ENCODE data around the gene ARNT2. TPM values are rescaled to one million over a fixed set of nuclear protein-coding genes. Genes with fewer than 3 reads are reported as not detected.

Gene ARNT2
- total RNA-seq, 2 experiments from 2014 or later, result not detected

GRCh38 chr15:80479191-80479590 is 75.0 kb downstream of the ARNT2 start:
- 0 out of 2 replicates have a peak, but pooled peaks cover 6% of the 10 kb centered on the region for H3K9me3 ChIP-seq (ENCODE audit: low read length)
- no peak overlapping the region for H3K27ac ChIP-seq (ENCODE audit: low read depth, low read length, poor library complexity, severe bottlenecking)
- TF ChIP-seq CTCF (conservative IDR thresholded peaks at IDR 0.05; ENCODE audit: low read length) (no peak), EZH2phosphoT487 (IDR thresholded peaks at IDR 0.05; ENCODE audit: borderline replicate concordance, low read depth, low read length) (no peak)
- no peaks in the 10 kb centered on the region for H3K79me2 ChIP-seq (ENCODE audit: insufficient read depth, low read depth, low read length)
- H4K20me1 ChIP-seq (ENCODE audit: insufficient read depth, low read length), result no peaks in the 10 kb centered on the region
- no peak for DNase-seq (ENCODE audit: low spot score)
- no peaks in the 10 kb centered on the region for H3K9me2 ChIP-seq (ENCODE audit: insufficient read depth, low read length)
- H3K4me3 ChIP-seq (ENCODE audit: low read depth, low read length, poor library complexity, severe bottlenecking), result no peak overlapping the region
- no peaks in the 10 kb centered on the region for H3K4me1 ChIP-seq (ENCODE audit: insufficient read depth, low read length, poor library complexity, severe bottlenecking)
- no peak overlapping the region for H2AFZ ChIP-seq (ENCODE audit: low read length)
- intact Hi-C loops (cut with micrococcal nuclease; ENCODE audit: unreplicated experiment), result no loop called here
- H3K36me3 ChIP-seq (ENCODE audit: insufficient read depth, low read length), result no peaks in the 10 kb centered on the region
- CTCF ChIA-PET (ENCODE audit: unreplicated experiment), result no interaction called here
- no peak overlapping the region for H3K4me2 ChIP-seq (ENCODE audit: low read length)
- no TSS peak for BruUV-seq (replicated peaks)
- POLR2A ChIA-PET, result no interaction called here

GRCh38 chr15:80480171-80480811 is 76.1 kb downstream of the ARNT2 start:
- intact Hi-C loops (cut with micrococcal nuclease; ENCODE audit: unreplicated experiment), result no loop called here
- Histone ChIP-seq H4K20me1 (ENCODE audit: insufficient read depth, low read length) (no peaks in the 10 kb centered on the region), H3K27ac (ENCODE audit: low read depth, low read length, poor library complexity, severe bottlenecking) (no peak overlapping the region), H3K4me1 (ENCODE audit: insufficient read depth, low read length, poor library complexity, severe bottlenecking) (no peaks in the 10 kb centered on the region), H3K4me3 (ENCODE audit: low read depth, low read length, poor library complexity, severe bottlenecking) (no peak overlapping the region), H3K4me2 (ENCODE audit: low read length) (no peak overlapping the region), H3K36me3 (ENCODE audit: insufficient read depth, low read length) (no peaks in the 10 kb centered on the region), H3K79me2 (ENCODE audit: insufficient read depth, low read depth, low read length) (no peaks in the 10 kb centered on the region), H3K9me3 (ENCODE audit: low read length) (0 out of 2 replicates have a peak, but pooled peaks cover 6% of the 10 kb centered on the region), H2AFZ (ENCODE audit: low read length) (no peak overlapping the region), H3K9me2 (ENCODE audit: insufficient read depth, low read length) (no peaks in the 10 kb centered on the region)
- no peak for DNase-seq (ENCODE audit: low spot score)
- no TSS peak for BruUV-seq (replicated peaks)
- CTCF ChIA-PET (ENCODE audit: unreplicated experiment), result no interaction called here
- POLR2A ChIA-PET, result interaction anchor here (1.2 kb wide), 1 partner anchor 9 kb away, joined by 4 read pairs; no protein-coding TSS in a partner anchor
- TF ChIP-seq CTCF (conservative IDR thresholded peaks at IDR 0.05; ENCODE audit: low read length), result no peak
- no peak for TF ChIP-seq EZH2phosphoT487 (IDR thresholded peaks at IDR 0.05; ENCODE audit: borderline replicate concordance, low read depth, low read length)

GRCh38 chr15:80480909-80481308 is 76.7 kb downstream of the ARNT2 start:
- Histone ChIP-seq H3K79me2 (ENCODE audit: insufficient read depth, low read depth, low read length) (no peaks in the 10 kb centered on the region), H3K27ac (ENCODE audit: low read depth, low read length, poor library complexity, severe bottlenecking) (no peak overlapping the region), H3K4me2 (ENCODE audit: low read length) (no peak overlapping the region), H3K4me3 (ENCODE audit: low read depth, low read length, poor library complexity, severe bottlenecking) (no peak overlapping the region), H3K4me1 (ENCODE audit: insufficient read depth, low read length, poor library complexity, severe bottlenecking) (no peaks in the 10 kb centered on the region), H3K9me2 (ENCODE audit: insufficient read depth, low read length) (no peaks in the 10 kb centered on the region), H3K9me3 (ENCODE audit: low read length) (0 out of 2 replicates have a peak, but pooled peaks cover 2% of the 10 kb centered on the region), H2AFZ (ENCODE audit: low read length) (no peak overlapping the region), H3K36me3 (ENCODE audit: insufficient read depth, low read length) (no peaks in the 10 kb centered on the region), H4K20me1 (ENCODE audit: insufficient read depth, low read length) (no peaks in the 10 kb centered on the region)
- CTCF ChIA-PET (ENCODE audit: unreplicated experiment), result no interaction called here
- POLR2A ChIA-PET, result interaction anchor here (1.2 kb wide), 1 partner anchor 10 kb away, joined by 4 read pairs; no protein-coding TSS in a partner anchor
- DNase-seq (ENCODE audit: low spot score), result no peak
- intact Hi-C loops (cut with micrococcal nuclease; ENCODE audit: unreplicated experiment), result no loop called here
- TF ChIP-seq CTCF (conservative IDR thresholded peaks at IDR 0.05; ENCODE audit: low read length) (no peak), EZH2phosphoT487 (IDR thresholded peaks at IDR 0.05; ENCODE audit: borderline replicate concordance, low read depth, low read length) (no peak)
- no TSS peak for BruUV-seq (replicated peaks)

Measured in OCI-LY7 (cell line).